Measurements from ENCODE around the gene PRAC2. TPM values are rescaled to one million over a fixed set of nuclear protein-coding genes. Genes with fewer than 3 reads are reported as not detected.
A peak's percentile ranks its signal among the peaks of the same experiment; 100 is the strongest.

The PRAC2 gene
- total RNA-seq, 1 experiment from 2014 or later, result 44.1 TPM

GRCh38 chr17:48733632-48734328 is 10.8 kb downstream of the PRAC2 start:
- H3K9me2 ChIP-seq (replicated peaks; ENCODE audit: low read length), result no peaks in the 10 kb centered on the region

GRCh38 chr17:48734333-48735061 is 11.5 kb downstream of the PRAC2 start:
- CTCF ChIA-PET, result interaction anchor here (1.4 to 1.6 kb wide), 2 partner anchors 10 to 56 kb away, joined by 4 to 5 read pairs; no protein-coding TSS in a partner anchor
- Histone ChIP-seq H3K27me3 (ENCODE audit: low read length) (no peaks in the 10 kb centered on the region), H3K4me2 (ENCODE audit: low read length) (peak overlapping the region; percentile 85), H4K20me1 (ENCODE audit: low read length) (no peaks in the 10 kb centered on the region), H3K36me3 (ENCODE audit: low read depth, low read length) (no peaks in the 10 kb centered on the region), H3K9me2 (replicated peaks; ENCODE audit: low read length) (no peaks in the 10 kb centered on the region), H3K79me2 (ENCODE audit: low read length) (peaks cover 81% of the 10 kb centered on the region), H3K4me1 (ENCODE audit: insufficient read depth, low read length) (peaks cover 79% of the 10 kb centered on the region), H3K4me3 (ENCODE audit: low read length) (peak overlapping the region; percentile 65), H3F3A (ENCODE audit: low read length, unreplicated experiment) (no peaks in the 10 kb centered on the region), H3K9ac (ENCODE audit: low read length) (peak overlapping the region; percentile 79), H3K27ac (ENCODE audit: low read length) (peak overlapping the region; percentile 56), H3K9me3 (ENCODE audit: low read length) (no peaks in the 10 kb centered on the region), H2AFZ (ENCODE audit: low read length) (peak overlapping the region; percentile 89)
- ATAC-seq, result peak; percentile 11
- POLR2A ChIA-PET (ENCODE audit: unreplicated experiment), result interaction anchor here (0.6 to 1.6 kb wide), 5 partner anchors 10 to 15 kb away, joined by 4 to 6 read pairs (median 6); partner anchors contain the start of gene PRAC1
- no peak for TF ChIP-seq EZH2phosphoT487 (IDR thresholded peaks at IDR 0.05; ENCODE audit: borderline replicate concordance, low read length)
- TF ChIP-seq CTCF (conservative IDR thresholded peaks at IDR 0.05; ENCODE audit: low read depth, low read length), result no peak
- no peak for TF ChIP-seq EZH2 (IDR thresholded peaks at IDR 0.05; ENCODE audit: low read length, unreplicated experiment)
- intact Hi-C loops (cut with micrococcal nuclease), result loop anchor here (5.0 kb wide), 1 partner anchor 58 kb away; no protein-coding TSS in a partner anchor
- DNase-seq, result peak; percentile 42
- BruUV-seq (replicated peaks), result no TSS peak

More at GRCh38 chr17:48733632-48734328, 10.8 kb downstream of the PRAC2 start:
- H3K4me1 ChIP-seq (ENCODE audit: insufficient read depth, low read length), result peaks cover 77% of the 10 kb centered on the region
- TF ChIP-seq CTCF (conservative IDR thresholded peaks at IDR 0.05; ENCODE audit: low read depth, low read length) (no peak), EZH2 (IDR thresholded peaks at IDR 0.05; ENCODE audit: low read length, unreplicated experiment) (no peak), EZH2phosphoT487 (IDR thresholded peaks at IDR 0.05; ENCODE audit: borderline replicate concordance, low read length) (no peak)
- peak overlapping the region; percentile 79 for H3K9ac ChIP-seq (ENCODE audit: low read length)
- ChIA-PET POLR2A (ENCODE audit: unreplicated experiment) (interaction anchor here (1.2 to 1.6 kb wide), 2 partner anchors 10 to 11 kb away, joined by 4 to 6 read pairs; partner anchors contain the start of gene PRAC1), CTCF (interaction anchor here (1.4 to 1.6 kb wide), 2 partner anchors 10 to 55 kb away, joined by 4 to 5 read pairs; no protein-coding TSS in a partner anchor)
- no peaks in the 10 kb centered on the region for H3K36me3 ChIP-seq (ENCODE audit: low read depth, low read length)
- ATAC-seq (peak; percentile 8), DNase-seq (peak; percentile 63)
- H2AFZ ChIP-seq (ENCODE audit: low read length), result peak overlapping the region; percentile 89
- no peaks in the 10 kb centered on the region for H3K9me3 ChIP-seq (ENCODE audit: low read length)
- TSS peak; percentile 76 for BruUV-seq (replicated peaks)
- no peaks in the 10 kb centered on the region for H4K20me1 ChIP-seq (ENCODE audit: low read length)
- H3K27me3 ChIP-seq (ENCODE audit: low read length), result no peaks in the 10 kb centered on the region
- peaks cover 77% of the 10 kb centered on the region for H3K79me2 ChIP-seq (ENCODE audit: low read length)
- peaks cover 2% of the 10 kb centered on the region for H3F3A ChIP-seq (ENCODE audit: low read length, unreplicated experiment)
- H3K27ac ChIP-seq (ENCODE audit: low read length), result peak overlapping the region; percentile 56
- H3K4me3 ChIP-seq (ENCODE audit: low read length), result peak overlapping the region; percentile 65
- intact Hi-C loops (cut with micrococcal nuclease), result loop anchor here (2.0 kb wide), 1 partner anchor 13 kb away; no protein-coding TSS in a partner anchor
- H3K4me2 ChIP-seq (ENCODE audit: low read length), result peak overlapping the region; percentile 85
